Body of pancreas (tissue), 4 donors: ENCODE measurements around the gene CATSPERZ. TPM values are rescaled to one million over a fixed set of nuclear protein-coding genes. Genes with fewer than 3 reads are reported as not detected.

Experiments used
- ATAC-seq: fragments of 150-250 bp; one replicate; pipeline ENCODE4 v1.9.1; 2016
- DNase-seq, 4 donors: peaks; one replicate each; pipeline ENCODE4 v3.0.0-alpha.2; 2019
- H3K27ac ChIP-seq, 4 donors: fragments of 200-600 bp; sonication (generic); 1 replicate in 3 of 4; 2 replicates in 1 of 4; pipeline versions ENCODE4 v1.5.1 to v1.6.1; 2016 to 2019; ENCODE audit warnings: mild to moderate bottlenecking in 1 of 4, mixed read lengths in 1 of 4, moderate library complexity in 1 of 4
- H3K27me3 ChIP-seq, 2 donors: fragments of 200-600 bp; sonication (generic); one replicate each; pipeline ENCODE4 v1.6.0; 2016; ENCODE audit warnings: mild to moderate bottlenecking in 1 of 2
- H3K36me3 ChIP-seq, 2 donors: fragments of 200-600 bp; sonication (generic); replicated peaks in 1 of 2; 2 replicates each; pipeline ENCODE4 v1.5.1; 2016; ENCODE audit warnings: low read depth in 2 of 2; ENCODE audit not compliant: insufficient read depth in 1 of 2
- H3K4me1 ChIP-seq: fragments of 200-600 bp; sonication (generic); one replicate; pipeline ENCODE4 v1.6.0; 2016
- H3K4me3 ChIP-seq, 2 donors: fragments of 200-600 bp; sonication (generic); 1 replicate in 1 of 2; 2 replicates in 1 of 2; pipeline ENCODE4 v1.5.1; 2016 to 2019
- H3K9me3 ChIP-seq, 3 donors: fragments of 200-600 bp; sonication (generic); 1 replicate in 2 of 3; 2 replicates in 1 of 3; pipeline ENCODE4 v1.5.1; 2016
- POLR2A ChIP-seq, 3 donors: fragments of 450-650 bp; IDR thresholded peaks; one replicate each; pipeline ENCODE4 v1.6.1; 2016; ENCODE audit warnings: antibody characterized with exemption in 3 of 3, mild to moderate bottlenecking in 2 of 3
- WGBS, 2 donors: methylation state at CpG; one replicate each; pipeline ENCODE4 v1.1.5; 2017; 5-methylcytosine and 5-hydroxymethylcytosine counted together
- intact Hi-C: fragments of 100-400 bp; cut with DNase I; formaldehyde crosslinking; loops from one replicate; pipeline ENCODE4 v1.15.1; 2023
- total RNA-seq, 2 donors: library from RNA; depleted of rRNA; stranded (reverse); fragments of >200 nt; gene quantifications; one replicate each; pipeline ENCODE4 v1.1.0, GENCODE V29; 2016
- TF ChIP-seq, protein P1 (sequence below), 7 experiments: fragments of 450-650 bp in 4 of 7; fragments of 200-600 bp in 3 of 7; sonication (generic) in 3 of 7; IDR thresholded peaks; one replicate each; pipeline ENCODE4 v1.5.1; 2016 to 2019; ENCODE audit warnings: antibody characterized with exemption in 7 of 7

CATSPERZ gene
- total RNA-seq, 2 donors from 2014 or later, result 2.3 TPM; not detected in 1

DNA sequence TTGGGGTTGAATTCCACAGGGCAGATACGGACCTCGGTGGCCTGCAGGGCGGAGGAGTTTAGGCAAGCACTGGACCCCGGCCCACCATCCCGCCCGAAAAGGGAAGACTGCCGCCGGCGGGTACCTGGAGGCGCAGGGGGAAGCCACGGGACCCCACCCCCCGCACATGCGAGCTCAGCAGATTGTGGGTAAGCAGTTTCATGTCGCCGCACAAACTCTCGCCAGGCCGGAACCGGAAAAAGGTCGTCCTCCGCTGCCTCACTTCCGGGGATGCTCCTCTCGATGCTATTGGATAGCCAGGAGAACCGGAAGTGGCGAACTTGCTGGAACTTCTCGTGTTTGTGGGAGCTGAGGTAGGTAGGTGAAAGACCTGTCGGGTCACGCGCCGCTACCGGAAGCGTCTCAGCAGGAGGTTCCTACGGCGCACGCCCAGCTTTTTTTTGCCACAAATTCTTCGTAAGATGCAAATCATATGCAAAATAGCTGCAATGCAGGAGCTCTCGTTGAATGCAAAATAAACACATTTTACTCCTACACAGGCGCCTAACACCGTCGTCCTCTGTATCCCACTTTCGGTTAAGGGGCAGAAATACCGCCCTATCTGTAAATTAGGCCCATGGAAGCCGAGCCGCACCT lies 17.3 kb downstream of the CATSPERZ start, which contains the start of gene TRMT112:
Gene TRMT112 (minus strand): TSS at position 235 of the 636 bp plus-strand sequence. CDS start 33 bp downstream, at position 202.
- 0% methylated on average over 16 to 43 of the region's 43 CpGs for WGBS, 2 donors
- Histone ChIP-seq H3K27me3 (no peaks in the 10 kb centered on the region), H3K36me3 (peaks cover 0 to 3% of the 10 kb centered on the region in 2 donors), H3K4me3 (peak within 1 kb of the TSS; percentile 66 to 93), H3K4me1 (peaks cover 45% of the 10 kb centered on the region), H3K27ac (peak within 1 kb of the TSS; percentile 92 to 99 (median 98)), H3K9me3 (no peaks in the 10 kb centered on the region)
- TF ChIP-seq POLR2A (IDR thresholded peaks at IDR 0.05), result peak; percentile 72 to 88 (median 86)
- TF ChIP-seq, protein P1, sequence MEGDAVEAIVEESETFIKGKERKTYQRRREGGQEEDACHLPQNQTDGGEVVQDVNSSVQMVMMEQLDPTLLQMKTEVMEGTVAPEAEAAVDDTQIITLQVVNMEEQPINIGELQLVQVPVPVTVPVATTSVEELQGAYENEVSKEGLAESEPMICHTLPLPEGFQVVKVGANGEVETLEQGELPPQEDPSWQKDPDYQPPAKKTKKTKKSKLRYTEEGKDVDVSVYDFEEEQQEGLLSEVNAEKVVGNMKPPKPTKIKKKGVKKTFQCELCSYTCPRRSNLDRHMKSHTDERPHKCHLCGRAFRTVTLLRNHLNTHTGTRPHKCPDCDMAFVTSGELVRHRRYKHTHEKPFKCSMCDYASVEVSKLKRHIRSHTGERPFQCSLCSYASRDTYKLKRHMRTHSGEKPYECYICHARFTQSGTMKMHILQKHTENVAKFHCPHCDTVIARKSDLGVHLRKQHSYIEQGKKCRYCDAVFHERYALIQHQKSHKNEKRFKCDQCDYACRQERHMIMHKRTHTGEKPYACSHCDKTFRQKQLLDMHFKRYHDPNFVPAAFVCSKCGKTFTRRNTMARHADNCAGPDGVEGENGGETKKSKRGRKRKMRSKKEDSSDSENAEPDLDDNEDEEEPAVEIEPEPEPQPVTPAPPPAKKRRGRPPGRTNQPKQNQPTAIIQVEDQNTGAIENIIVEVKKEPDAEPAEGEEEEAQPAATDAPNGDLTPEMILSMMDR (IDR thresholded peaks at IDR 0.05), result no peak
- intact Hi-C loops, result no loop called here
- peak; percentile 96 to 99 (median 98) for DNase-seq
- ATAC-seq, result peak; percentile 86

DNA sequence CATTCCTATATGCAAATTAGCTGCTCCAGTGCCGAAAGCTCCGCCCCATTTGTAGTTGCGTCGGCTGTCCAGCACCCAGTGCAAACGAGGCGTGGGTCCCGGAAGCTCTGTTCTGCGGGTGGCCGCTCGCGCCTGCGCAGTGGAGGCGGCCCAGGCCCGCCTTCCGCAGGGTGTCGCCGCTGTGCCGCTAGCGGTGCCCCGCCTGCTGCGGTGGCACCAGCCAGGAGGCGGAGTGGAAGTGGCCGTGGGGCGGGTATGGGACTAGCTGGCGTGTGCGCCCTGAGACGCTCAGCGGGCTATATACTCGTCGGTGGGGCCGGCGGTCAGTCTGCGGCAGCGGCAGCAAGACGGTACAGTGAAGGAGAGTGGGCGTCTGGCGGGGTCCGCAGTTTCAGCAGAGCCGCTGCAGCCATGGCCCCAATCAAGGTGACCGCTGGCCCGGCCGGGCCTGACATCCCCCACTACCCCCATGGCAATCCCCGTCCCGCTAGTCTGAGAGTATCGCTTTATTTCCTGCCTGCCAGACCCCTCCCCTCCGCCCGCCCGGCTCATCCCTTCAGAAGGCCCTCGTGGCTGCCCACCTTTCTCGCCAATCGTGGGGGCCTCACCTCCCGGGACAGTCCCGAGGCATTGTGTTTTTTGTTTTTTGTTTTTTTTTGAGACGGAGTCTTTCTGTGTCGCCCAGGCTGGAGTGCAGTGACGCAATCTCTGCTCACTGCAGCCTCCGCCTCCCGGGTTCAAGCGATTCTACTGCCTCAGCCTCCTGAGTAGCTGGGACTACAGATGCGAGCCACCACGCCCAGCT lies 18.0 kb downstream of the CATSPERZ start, which contains the start of gene PRDX5:
Gene PRDX5 (plus strand): TSS at position 161 of the 805 bp plus-strand sequence. CDS start 95 bp downstream, at position 256.
- peak; percentile 90 for ATAC-seq

DNA sequence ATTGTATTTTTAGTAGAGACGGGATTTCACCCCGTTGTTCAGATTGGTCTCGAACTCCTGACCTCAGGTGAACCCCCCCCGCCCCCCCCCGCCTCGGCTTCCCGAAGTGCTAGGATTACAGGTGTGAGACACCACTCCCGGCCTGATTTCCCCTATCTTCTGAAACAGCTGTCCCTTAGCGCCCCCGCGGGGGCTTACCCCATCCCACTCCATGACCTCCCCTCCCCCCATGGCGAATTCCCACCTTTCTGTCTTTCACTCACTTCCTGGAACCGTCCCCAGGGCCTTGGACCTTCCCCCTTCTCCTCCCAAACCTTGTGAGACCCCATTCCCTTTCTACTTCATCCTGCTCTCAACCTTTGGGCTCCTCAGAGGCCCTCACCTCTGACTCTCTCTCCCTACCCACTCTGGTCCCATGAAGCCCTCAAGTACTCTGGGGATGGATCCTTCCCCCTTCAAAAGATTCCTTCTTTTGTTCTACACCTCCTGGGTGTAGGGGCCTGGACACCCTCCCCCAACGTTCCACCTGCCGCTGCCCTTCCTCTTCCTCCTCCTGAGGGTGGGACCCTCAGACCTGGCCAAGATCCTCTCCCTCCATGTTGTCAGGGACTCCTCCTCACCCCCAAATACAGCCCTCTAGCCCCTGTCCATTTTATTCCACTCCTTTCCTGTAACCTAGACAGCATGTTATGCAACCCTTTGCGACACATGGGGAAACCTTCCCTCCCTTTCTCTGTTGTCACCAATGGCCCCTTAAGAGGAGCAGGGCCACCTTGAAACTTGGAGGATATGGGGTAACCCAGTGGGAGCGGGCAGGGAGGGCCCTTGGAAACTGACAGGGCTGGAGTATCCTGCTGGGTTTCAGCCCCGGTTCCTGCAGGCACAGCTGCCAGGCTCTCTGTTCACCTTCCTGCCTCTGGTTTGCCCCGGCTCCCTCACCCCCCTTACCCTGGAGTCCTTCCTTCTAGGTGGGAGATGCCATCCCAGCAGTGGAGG lies 18.9 kb downstream of the CATSPERZ start:
- H3K9me3 ChIP-seq, result no peaks in the 10 kb centered on the region
- intact Hi-C loops, result no loop called here
- H3K4me1 ChIP-seq, result peaks cover 45% of the 10 kb centered on the region
- ATAC-seq (no peak), DNase-seq (peak in 2 of 4 donors; percentile 31 to 45)
- H3K27ac ChIP-seq, result peak overlapping the region; percentile 92 to 99 (median 98)
- peaks cover 0 to 5% of the 10 kb centered on the region in 2 donors for H3K36me3 ChIP-seq
- H3K4me3 ChIP-seq, result peak overlapping the region; percentile 61 to 66
- WGBS, 2 donors, result 16 to 18% methylated on average over 16 to 17 of the region's 19 CpGs
- no peaks in the 10 kb centered on the region for H3K27me3 ChIP-seq
- TF ChIP-seq POLR2A (IDR thresholded peaks at IDR 0.05), result no peak
- TF ChIP-seq, protein P1 (IDR thresholded peaks at IDR 0.05), result no peak

More for the DNA sequence above, 18.0 kb downstream of the CATSPERZ start, which contains the start of gene PRDX5:
- Histone ChIP-seq H3K9me3 (no peaks in the 10 kb centered on the region), H3K27me3 (no peaks in the 10 kb centered on the region), H3K4me1 (peaks cover 45% of the 10 kb centered on the region), H3K4me3 (peak within 1 kb of the TSS; percentile 66 to 93), H3K36me3 (peaks cover 0 to 5% of the 10 kb centered on the region in 2 donors), H3K27ac (peak within 1 kb of the TSS; percentile 92 to 99 (median 98))
- TF ChIP-seq POLR2A (IDR thresholded peaks at IDR 0.05), result peak; percentile 89 to 94 (median 92)
- TF ChIP-seq, protein P1 (IDR thresholded peaks at IDR 0.05), result peak; percentile 18 to 85 (median 53)
- 0% methylated on average over 35 to 61 of the region's 61 CpGs for WGBS, 2 donors
- DNase-seq, result peak; percentile 96 to 99 (median 98)
- intact Hi-C loops, result no loop called here

DNA sequence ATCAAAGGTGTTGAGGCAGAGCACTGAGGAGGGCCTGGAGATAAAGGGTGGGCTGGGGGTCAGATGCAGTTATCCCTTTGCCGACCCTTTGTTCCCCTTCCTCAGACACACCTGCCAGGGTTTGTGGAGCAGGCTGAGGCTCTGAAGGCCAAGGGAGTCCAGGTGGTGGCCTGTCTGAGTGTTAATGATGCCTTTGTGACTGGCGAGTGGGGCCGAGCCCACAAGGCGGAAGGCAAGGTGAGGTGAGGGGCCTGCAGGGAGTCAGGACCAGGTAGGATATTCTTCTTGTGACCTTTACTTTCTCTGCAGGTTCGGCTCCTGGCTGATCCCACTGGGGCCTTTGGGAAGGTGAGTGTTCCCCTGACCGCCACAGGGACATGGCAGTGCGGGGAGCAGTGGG lies 20.4 kb downstream of the CATSPERZ start:
- peak overlapping the region in 3 of 4 donors; percentile 64 to 97 (median 66) for H3K27ac ChIP-seq
- no peaks in the 10 kb centered on the region for H3K27me3 ChIP-seq
- H3K9me3 ChIP-seq, result no peaks in the 10 kb centered on the region
- peaks cover 45% of the 10 kb centered on the region for H3K4me1 ChIP-seq
- TF ChIP-seq, protein P1 (IDR thresholded peaks at IDR 0.05), result no peak
- no peak for TF ChIP-seq POLR2A (IDR thresholded peaks at IDR 0.05)
- H3K4me3 ChIP-seq, result no peak overlapping the region
- no peak for ATAC-seq
- WGBS, 2 donors, result 89 to 90% methylated on average over 4 to 7 of the region's 7 CpGs
- DNase-seq, result no peak
- intact Hi-C loops, result no loop called here
- H3K36me3 ChIP-seq, result peaks cover 0 to 2% of the 10 kb centered on the region in 2 donors
